ENCODE results near the gene DNAJB2.

- TF ChIP-seq CTCF (IDR thresholded peaks at IDR 0.05): no peak
- TF ChIP-seq POLR2A (IDR thresholded peaks at IDR 0.05): no peak
These were observed 33.8 kb upstream of the DNAJB2 start, which contains the start of the genes GLB1L and STK16 for GRCh38 chr2:219245148-219245898.
